HG02610 (cell line): ENCODE results near the gene WSCD2.
"Not testable (repeated sequence)": the region's sequence is repeated elsewhere in the genome, so short reads cannot be mapped to it uniquely, and the experiment has no call there.

ENCODE experiments used
- ATAC-seq: cut with Tn5 transposase; IDR thresholded peaks from one replicate; pipeline ENCODE4 v1.9.1; 2021; ENCODE audit warnings: mild to moderate bottlenecking, moderate library complexity; ENCODE audit not compliant: unreplicated experiment

Gene WSCD2

GRCh38 chr12:108193493-108193892 lies 64.4 kb downstream of the WSCD2 start:
- no peak for ATAC-seq

GRCh38 chr12:108193917-108194316 lies 64.8 kb downstream of the WSCD2 start:
- no peak for ATAC-seq

- ATAC-seq = no peak
Observed at GRCh38 chr12:108194585-108194984, 65.5 kb downstream of the WSCD2 start.

GRCh38 chr12:108196319-108196718 lies 67.2 kb downstream of the WSCD2 start:
- ATAC-seq = no peak

- ATAC-seq = no peak
Observed at GRCh38 chr12:108196921-108197320, 67.8 kb downstream of the WSCD2 start.

DNA sequence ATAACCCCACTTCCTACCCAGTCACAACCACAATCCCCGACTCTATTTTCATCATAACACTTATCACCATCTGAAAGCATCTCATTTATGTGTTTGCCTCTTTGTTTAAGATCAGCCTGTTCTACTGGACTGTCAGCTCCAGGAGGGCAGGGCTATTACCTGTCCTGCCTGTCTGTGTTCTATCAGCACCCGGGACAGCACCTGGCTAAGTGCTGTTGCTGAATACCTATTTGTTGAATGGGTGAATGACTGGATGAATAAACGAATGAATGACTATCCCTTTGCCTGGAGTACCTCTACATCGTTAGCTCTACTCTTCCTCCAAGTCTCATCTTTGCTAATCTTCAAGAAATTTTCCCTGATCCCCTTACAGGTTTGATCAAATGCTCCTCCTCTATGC lies 69.0 kb downstream of the WSCD2 start:
- ATAC-seq = no peak

- ATAC-seq = no peak
Observed at GRCh38 chr12:108199106-108199505, 70.0 kb downstream of the WSCD2 start.

DNA sequence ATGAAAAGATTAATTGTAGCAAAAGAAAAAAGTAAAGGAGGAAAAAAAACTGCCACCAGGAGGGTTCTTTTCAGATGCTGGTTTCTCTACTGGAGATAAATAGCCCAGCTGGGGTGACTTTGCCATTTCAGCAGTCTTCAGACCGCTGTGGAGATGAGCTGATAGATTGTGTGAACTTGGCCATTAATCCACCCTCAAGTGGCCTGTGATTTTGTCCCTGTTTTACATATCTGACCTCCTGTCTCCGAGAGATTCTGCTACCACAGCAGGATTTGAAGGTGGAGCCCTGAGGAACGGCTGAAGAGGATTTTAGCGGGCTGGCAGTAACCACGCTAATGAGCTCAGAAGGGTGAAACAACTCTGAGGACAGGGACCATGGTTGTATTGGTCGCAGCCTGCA lies 72.7 kb downstream of the WSCD2 start:
- no peak for ATAC-seq

DNA sequence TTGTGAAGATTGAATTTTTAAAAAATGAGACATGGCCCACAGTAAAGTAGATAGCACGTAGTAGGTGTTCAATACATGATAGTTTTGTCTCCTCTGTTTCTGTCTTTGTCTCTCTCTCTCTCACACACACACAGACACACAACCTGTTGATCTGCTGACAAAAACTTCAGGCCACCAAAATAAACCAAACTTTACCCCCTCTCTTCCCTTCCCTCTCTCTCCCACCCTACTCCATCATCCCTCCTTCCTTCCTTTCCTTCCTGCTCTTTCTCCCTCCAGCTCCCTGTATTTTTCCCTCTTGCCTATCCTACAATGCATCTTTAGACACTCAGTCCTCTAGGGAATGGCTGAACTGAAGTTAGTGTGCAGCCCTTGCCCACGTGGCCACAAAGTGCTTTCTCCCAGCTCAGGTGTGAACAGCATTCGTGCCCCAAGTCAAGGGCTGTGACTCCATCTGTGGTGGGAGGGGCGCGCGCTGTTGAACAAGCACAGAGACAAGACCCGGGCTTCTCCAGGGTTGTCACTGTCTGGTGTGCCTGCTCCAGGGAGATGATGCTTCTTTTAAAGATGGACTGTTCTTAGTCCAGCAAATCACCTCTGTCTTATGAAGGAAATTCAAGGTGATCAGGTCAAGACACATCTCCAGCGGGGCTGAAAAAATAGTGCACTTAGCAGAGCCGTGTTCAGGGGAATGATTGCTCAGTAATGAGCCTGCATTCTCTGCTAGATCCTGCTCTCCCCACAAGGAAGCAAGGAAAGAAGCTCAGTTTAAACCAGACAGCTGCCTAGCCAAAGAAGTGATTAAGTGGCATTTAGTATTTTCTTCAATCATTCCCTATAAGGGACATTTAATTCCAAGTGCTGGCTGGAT lies 75.3 kb downstream of the WSCD2 start:
- no peak for ATAC-seq

GRCh38 chr12:108205864-108206263 lies 76.8 kb downstream of the WSCD2 start:
- ATAC-seq = no peak

- no peak for ATAC-seq
Observed at GRCh38 chr12:108207791-108208730, 79.0 kb downstream of the WSCD2 start.

GRCh38 chr12:108210001-108210400 lies 80.9 kb downstream of the WSCD2 start:
- no peak for ATAC-seq

DNA sequence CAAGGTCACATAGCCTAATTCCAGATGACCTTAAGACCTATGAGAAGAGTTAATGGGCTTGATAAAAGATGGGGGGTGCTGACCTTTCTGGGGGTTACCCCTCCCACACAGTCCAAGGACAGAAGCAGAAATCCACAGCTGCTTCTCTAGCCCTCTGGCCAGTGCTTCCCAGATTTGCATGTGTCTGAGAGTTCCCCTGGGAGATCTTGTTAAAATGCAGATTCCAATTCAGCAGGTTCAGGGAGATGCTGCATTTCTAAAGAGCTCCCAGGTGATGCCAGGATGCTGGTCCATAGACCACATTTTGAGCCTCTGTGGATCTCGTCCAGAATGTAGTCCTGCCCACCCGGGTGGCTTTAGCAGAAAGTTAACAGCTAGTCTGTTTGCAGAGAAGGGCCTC lies 82.1 kb downstream of the WSCD2 start:
- ATAC-seq = no peak

DNA sequence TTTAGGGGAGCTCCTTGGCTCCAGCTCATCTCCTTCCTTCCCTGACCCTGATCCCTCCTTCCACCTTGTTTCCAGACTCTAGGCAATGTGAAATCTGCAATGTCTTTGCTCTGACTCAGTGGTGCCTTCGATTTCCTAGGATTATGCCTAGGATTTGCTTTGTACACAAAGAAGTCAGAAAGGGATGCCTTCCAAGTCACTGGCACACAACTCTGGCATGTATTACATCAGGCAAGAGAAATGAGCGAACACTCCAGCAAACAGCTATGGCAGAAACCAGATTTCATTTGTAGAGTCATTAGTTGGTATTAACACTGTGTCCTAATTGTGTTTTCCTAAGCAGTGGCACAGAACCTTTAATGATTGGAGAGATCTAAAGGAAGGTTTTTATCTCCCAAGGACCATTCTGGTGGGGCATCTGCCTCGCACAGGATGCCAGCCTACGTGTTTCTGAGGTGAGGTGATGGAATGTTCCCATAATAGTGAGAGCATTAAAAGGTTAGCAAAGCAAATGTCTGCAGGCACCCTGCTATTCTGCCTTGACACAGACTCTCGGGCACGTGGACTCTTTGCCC lies 84.9 kb downstream of the WSCD2 start:
- no peak for ATAC-seq

DNA sequence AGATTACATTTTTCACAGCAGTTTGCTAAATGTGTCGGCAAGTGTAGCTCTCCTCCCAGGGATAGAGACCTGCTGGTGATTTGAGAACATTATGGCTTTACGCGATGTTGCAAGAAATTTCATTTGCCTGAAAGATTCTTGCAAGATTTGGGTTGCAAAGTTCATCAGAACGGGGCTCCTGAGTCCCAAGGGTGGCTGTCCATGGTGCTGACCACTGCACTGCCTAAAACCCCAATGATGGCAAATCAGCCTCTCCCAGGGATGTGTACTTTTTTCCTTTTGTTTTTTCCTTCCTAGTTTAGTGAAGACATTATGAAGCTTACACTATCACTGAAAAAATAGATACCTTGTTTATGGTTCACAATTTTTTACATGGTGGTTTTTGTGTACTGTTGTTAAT lies 85.4 kb downstream of the WSCD2 start:
- no peak for ATAC-seq

DNA sequence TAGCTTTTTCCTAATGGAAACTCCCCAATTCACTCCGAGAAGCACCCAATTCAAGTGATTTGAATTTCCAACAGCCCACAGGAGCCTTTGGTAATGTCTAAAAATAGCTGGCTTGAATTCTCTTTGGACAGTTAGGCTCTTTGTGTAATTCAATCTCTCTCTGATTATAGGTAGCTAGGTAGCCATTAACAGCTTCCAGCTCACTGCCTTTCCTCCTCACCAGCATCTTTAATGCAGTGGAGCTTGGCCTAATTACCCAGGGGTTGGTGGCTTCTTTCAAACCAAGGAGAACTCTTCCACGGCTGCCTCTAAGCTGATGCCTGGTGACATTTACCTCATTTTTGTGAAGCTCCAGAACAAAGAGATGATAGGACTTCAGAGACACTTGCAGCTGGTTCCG lies 86.4 kb downstream of the WSCD2 start:
- ATAC-seq = no peak

DNA sequence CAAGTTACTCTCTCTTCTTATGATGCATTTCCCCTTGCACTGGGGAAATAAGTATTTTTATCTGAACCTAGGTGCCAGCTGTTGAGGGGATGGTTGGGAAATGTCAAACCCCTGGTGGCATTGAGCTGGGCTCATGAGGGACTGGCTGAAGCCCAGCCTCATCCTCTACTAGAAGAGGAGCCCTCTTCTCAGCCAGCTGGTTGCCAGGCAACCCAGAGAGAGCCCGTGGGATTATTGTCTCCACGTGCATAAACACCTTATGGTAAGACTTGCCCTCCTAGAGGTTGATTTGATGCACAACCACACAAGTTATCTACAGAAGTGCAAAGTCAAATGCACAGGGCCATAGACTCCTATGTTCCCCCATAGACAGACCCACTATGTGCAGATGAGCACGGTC lies 89.8 kb downstream of the WSCD2 start:
- no peak for ATAC-seq

DNA sequence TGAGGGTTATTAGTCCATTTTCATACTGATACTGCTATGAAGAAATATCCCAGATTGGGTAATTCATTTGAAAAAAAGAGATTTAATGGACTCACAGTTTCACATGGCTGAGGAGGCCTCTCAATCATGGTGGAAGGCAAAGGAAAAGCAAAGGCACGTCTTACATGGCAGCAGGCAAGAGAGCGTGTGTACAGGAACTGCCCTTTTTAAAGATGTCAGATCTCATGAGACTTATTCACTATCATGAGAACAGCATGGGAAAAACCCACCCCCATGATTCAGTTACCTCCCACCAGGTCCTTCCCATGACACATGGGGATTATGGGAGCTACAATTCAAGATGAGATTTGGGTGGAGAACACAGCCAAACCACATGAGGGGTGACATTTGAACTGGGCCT lies 96.0 kb downstream of the WSCD2 start:
- not testable (repeated sequence) for ATAC-seq

- ATAC-seq = no peak
Observed at GRCh38 chr12:108226866-108227265, 97.8 kb downstream of the WSCD2 start.

- no peak for ATAC-seq
Observed at GRCh38 chr12:108228746-108229145, 99.7 kb downstream of the WSCD2 start.

GRCh38 chr12:108231109-108231905 lies 102.2 kb downstream of the WSCD2 start:
- ATAC-seq = no peak
